Activated CD4-positive, alpha-beta memory T cell treated with anti-CD3 and anti-CD28 coated beads, Interleukin-2, amount 10 ng/mL, durations not matched to agents 7 days and 5 days (primary cell): ENCODE results near the gene CLCN4. TPM values are rescaled to one million over a fixed set of nuclear protein-coding genes. Genes with fewer than 3 reads are reported as not detected.

Source experiments
- CTCF ChIA-PET: fragments of 350-600 bp; sonication (Branson Sonifier 250); formaldehyde crosslinking; loops from one replicate; lab custom pipeline; 2021; ENCODE audit warnings: antibody characterized with exemption, inconsistent platforms; lab: Charles Lee
- POLR2A ChIA-PET: fragments of 350-600 bp; sonication (Branson Sonifier 250); formaldehyde crosslinking; loops from one replicate; lab custom pipeline; 2021; ENCODE audit warnings: antibody characterized with exemption; lab: Charles Lee
- DNase-seq: peaks from one replicate; pipeline ENCODE4 v3.0.0-alpha.2; 2020
- H3K27ac Mint-ChIP-seq: one replicate; pipeline ENCODE4 v1.8.0; 2021; ENCODE audit warnings: mild to moderate bottlenecking, mixed read lengths
- H3K27me3 Mint-ChIP-seq: one replicate; pipeline ENCODE4 v1.8.0; 2021; ENCODE audit warnings: mixed read lengths
- H3K36me3 Mint-ChIP-seq: one replicate; pipeline ENCODE4 v1.8.0; 2021; ENCODE audit warnings: low read depth, mixed read lengths
- H3K4me1 Mint-ChIP-seq: one replicate; pipeline ENCODE4 v1.8.0; 2021; ENCODE audit warnings: mixed read lengths
- H3K4me3 Mint-ChIP-seq: one replicate; pipeline ENCODE4 v1.8.0; 2021; ENCODE audit warnings: mild to moderate bottlenecking, mixed read lengths
- H3K9me3 Mint-ChIP-seq: one replicate; pipeline ENCODE4 v1.8.0; 2021; ENCODE audit warnings: mixed read lengths
- total RNA-seq, 2 experiments: library from RNA; stranded (reverse); gene quantifications; one replicate each; pipeline ENCODE4 v1.2.3, GENCODE V29; 2021

The CLCN4 gene
- total RNA-seq, 2 experiments from 2014 or later, result not detected

DNA sequence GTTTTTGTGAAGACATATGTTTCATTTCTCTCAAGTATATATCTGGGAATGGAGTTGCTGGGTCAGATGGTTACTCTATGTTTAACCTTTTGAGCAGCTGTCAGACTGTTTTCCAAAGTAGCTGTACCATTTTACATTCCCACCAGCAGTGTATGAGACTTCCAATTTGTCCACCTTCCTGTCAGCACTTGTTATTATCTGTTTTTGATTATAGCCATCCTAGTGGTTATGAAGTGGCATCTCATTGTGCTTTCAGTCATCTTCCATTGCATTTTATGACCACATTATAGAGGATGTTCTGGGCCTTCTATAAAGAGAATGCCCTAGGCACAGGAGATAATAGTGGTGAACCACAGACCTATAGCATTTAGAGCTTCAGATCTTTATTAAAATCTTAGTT lies 39.2 kb downstream of the CLCN4 start:
- peaks cover 4% of the 10 kb centered on the region for H3K4me1 Mint-ChIP-seq
- H3K4me3 Mint-ChIP-seq, result no peak overlapping the region
- H3K27ac Mint-ChIP-seq, result no peak overlapping the region
- no peak for DNase-seq
- H3K27me3 Mint-ChIP-seq, result no peaks in the 10 kb centered on the region
- no peaks in the 10 kb centered on the region for H3K9me3 Mint-ChIP-seq
- CTCF ChIA-PET, result no interaction called here
- POLR2A ChIA-PET, result no interaction called here
- H3K36me3 Mint-ChIP-seq, result no peaks in the 10 kb centered on the region

DNA sequence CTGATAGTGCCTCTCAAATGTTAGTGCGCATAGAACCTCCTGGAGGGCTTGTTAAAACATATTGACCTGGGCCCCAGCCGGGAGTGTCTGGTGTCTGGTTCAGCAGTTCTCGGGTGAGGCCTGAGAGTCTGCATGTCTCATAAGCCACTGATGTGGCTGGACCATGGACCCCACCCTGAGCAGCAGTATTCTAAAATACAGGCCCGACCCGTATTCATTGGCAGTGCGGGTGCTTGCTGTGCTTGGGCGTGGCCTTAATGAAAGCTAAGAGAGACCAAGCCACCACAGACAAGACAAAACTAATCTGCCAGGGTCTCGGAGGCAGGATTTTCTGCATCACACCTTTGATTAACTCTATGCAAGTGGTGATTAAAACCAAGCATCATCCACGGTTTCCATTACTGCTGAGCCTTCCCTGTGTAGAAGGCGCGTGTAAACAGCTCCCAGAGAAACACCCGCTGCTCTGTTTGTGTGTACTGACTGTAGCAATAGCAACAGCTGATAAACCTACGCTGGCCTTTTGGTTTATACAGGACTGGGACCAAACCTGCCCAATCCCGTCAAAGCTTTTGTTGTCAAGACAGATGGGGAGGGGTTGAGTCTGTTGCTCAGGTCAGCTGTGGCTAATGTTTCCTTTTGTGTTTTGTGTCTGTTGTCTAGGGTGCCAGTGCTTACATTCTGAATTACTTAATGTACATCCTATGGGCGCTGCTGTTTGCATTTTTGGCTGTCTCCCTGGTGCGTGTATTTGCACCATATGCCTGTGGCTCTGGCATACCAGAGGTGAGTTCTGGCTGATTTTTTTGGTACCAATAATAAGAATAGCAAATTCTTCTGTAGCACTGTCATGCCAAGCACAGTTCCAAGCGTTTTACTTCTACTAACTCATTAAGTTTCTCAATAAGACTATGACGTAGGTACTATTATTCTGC lies 40.8 kb downstream of the CLCN4 start:
- ChIA-PET POLR2A (no interaction called here), CTCF (interaction anchor here (0.6 kb wide), 1 partner anchor 13 kb away, joined by 5 read pairs; no protein-coding TSS in a partner anchor)
- Mint-ChIP-seq H3K27me3 (no peaks in the 10 kb centered on the region), H3K36me3 (no peaks in the 10 kb centered on the region), H3K4me3 (no peak overlapping the region), H3K27ac (no peak overlapping the region), H3K9me3 (no peaks in the 10 kb centered on the region), H3K4me1 (peaks cover 4% of the 10 kb centered on the region)
- DNase-seq, result no peak

DNA sequence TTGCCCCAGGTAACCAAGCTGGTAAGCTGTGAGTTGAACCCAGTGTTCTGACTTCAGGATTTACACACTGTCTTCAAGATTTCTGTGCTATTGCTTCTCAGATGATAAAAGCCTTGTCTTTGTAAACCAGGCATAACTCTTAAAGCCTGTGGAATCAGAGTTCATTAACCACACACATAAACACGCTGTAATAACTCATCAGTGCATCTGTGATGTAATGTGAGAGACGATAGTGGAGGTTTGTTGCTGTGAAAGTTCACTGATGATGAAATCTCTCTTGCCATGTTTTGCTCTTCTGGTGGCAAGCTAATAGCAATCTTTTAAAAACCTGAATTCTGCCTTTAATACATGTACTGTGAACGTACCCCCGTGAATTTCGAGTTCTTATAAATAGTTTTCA lies 41.5 kb downstream of the CLCN4 start:
- H3K36me3 Mint-ChIP-seq, result no peaks in the 10 kb centered on the region
- H3K27me3 Mint-ChIP-seq, result no peaks in the 10 kb centered on the region
- H3K27ac Mint-ChIP-seq, result no peak overlapping the region
- CTCF ChIA-PET, result no interaction called here
- H3K9me3 Mint-ChIP-seq, result no peaks in the 10 kb centered on the region
- H3K4me3 Mint-ChIP-seq, result no peak overlapping the region
- POLR2A ChIA-PET, result no interaction called here
- H3K4me1 Mint-ChIP-seq, result peaks cover 4% of the 10 kb centered on the region
- DNase-seq, result no peak

DNA sequence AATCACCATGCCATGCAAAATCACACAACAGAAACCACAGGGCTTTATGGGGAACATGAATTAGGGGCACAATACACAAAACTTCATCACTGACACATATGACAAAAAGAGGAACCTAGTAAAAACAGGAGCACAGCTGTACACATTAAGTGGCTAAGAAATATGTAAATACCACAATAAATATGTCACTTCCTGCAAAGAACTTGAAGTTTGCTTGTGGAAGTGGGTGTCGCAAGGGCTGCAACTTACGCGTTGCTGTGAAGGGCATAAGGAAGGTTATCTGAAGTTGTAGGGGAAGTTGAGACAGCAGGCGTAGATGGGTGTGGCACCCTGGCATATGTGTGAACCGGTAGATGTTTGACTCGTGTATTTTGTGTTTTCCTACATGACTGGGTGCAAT lies 42.4 kb downstream of the CLCN4 start:
- Mint-ChIP-seq H3K4me3 (no peak overlapping the region), H3K9me3 (no peaks in the 10 kb centered on the region), H3K27ac (no peak overlapping the region), H3K4me1 (peaks cover 4% of the 10 kb centered on the region), H3K27me3 (no peaks in the 10 kb centered on the region), H3K36me3 (no peaks in the 10 kb centered on the region)
- no peak for DNase-seq
- ChIA-PET CTCF (no interaction called here), POLR2A (no interaction called here)

DNA sequence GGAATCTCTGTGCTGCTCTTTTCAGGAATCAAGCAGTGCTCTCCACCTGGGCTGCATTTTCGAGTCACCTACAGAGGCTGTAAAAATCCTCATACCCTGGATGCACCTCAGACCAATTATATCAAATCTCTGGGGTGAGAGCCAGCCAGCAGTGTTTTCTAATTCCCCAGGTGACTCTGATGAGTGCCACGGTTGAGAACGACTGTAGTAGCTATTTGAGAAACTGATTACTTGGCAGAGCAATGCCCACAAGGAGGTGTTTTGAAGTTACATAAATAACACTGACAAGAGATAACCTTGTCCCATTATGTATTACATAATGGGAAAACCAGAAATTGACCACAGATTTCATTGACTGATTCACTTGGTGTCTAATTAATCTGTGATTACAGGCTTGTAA lies 46.8 kb downstream of the CLCN4 start:
- Mint-ChIP-seq H3K4me3 (no peak overlapping the region), H3K27ac (no peak overlapping the region), H3K9me3 (no peaks in the 10 kb centered on the region), H3K36me3 (no peaks in the 10 kb centered on the region), H3K4me1 (peaks cover 4% of the 10 kb centered on the region), H3K27me3 (peaks cover 1% of the 10 kb centered on the region)
- POLR2A ChIA-PET, result no interaction called here
- CTCF ChIA-PET, result no interaction called here
- no peak for DNase-seq

DNA sequence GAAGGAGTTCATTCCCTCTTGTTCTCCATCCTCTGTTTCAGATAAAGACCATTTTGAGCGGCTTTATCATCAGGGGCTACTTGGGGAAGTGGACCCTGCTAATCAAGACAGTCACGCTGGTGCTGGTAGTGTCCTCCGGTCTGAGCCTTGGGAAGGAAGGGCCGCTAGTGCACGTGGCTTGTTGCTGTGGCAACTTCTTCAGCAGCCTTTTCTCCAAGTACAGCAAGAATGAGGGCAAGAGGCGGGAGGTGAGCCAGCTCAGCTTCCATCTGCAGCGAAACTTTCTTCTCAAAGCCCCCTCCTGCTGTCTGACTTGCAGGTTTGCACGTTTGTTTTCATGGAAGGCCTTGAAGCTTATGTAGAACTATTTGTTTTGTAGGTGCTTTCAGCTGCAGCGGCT lies 49.5 kb downstream of the CLCN4 start:
- no peaks in the 10 kb centered on the region for H3K36me3 Mint-ChIP-seq
- H3K4me1 Mint-ChIP-seq, result no peaks in the 10 kb centered on the region
- H3K27ac Mint-ChIP-seq, result no peak overlapping the region
- DNase-seq, result no peak
- H3K9me3 Mint-ChIP-seq, result no peaks in the 10 kb centered on the region
- CTCF ChIA-PET, result no interaction called here
- POLR2A ChIA-PET, result no interaction called here
- no peak overlapping the region for H3K4me3 Mint-ChIP-seq
- H3K27me3 Mint-ChIP-seq, result peaks cover 1% of the 10 kb centered on the region

DNA sequence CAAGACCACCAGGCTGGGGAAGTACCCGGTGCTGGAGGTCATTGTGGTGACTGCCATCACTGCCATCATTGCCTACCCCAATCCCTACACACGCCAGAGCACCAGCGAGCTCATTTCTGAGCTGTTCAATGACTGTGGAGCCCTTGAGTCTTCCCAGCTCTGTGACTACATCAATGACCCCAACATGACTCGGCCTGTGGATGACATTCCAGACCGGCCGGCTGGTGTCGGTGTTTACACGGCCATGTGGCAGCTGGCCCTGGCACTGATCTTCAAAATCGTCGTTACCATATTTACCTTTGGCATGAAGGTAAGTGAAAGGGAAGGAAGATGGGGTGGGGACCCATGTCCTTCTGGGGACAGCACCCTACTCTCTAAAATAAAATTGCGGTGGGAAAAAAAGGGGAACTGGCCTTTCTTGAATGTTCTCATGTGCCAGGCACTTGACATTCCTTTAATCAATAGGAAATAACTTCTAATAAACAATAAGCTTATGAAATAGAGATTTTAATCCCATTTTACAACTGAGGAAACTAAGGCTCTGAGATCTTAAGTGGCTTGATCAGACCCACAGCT lies 51.6 kb downstream of the CLCN4 start:
- H3K4me1 Mint-ChIP-seq, result no peaks in the 10 kb centered on the region
- DNase-seq, result no peak
- H3K9me3 Mint-ChIP-seq, result no peaks in the 10 kb centered on the region
- no peak overlapping the region for H3K27ac Mint-ChIP-seq
- peaks cover 1% of the 10 kb centered on the region for H3K27me3 Mint-ChIP-seq
- ChIA-PET CTCF (interaction anchor here (2.0 kb wide), 1 partner anchor 18 kb away, joined by 6 read pairs; no protein-coding TSS in a partner anchor), POLR2A (no interaction called here)
- no peaks in the 10 kb centered on the region for H3K36me3 Mint-ChIP-seq
- no peak overlapping the region for H3K4me3 Mint-ChIP-seq

DNA sequence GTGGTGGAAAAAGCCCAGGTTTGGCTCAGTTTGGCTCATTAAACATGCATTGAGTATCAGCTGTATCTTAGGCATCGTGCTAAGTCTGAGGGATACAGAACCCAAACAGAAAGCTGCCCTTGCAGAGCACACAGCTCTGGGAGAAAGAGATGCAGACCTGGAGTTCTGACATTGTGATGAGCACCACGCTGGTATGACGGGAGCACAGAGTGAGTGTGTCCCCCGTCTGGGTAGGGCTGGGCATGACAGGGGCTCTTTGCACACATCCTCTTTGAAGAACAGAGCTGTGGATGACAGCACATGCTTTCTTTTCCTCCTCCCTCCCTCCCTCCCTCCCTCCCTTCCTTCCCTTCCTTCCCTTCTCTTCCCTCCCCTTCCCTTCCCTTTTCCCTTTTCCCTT lies 52.2 kb downstream of the CLCN4 start:
- Mint-ChIP-seq H3K27ac (no peak overlapping the region), H3K27me3 (peaks cover 1% of the 10 kb centered on the region), H3K9me3 (no peaks in the 10 kb centered on the region), H3K36me3 (no peaks in the 10 kb centered on the region), H3K4me3 (no peak overlapping the region), H3K4me1 (no peaks in the 10 kb centered on the region)
- CTCF ChIA-PET, result interaction anchor here (2.0 kb wide), 1 partner anchor 18 kb away, joined by 6 read pairs; no protein-coding TSS in a partner anchor
- POLR2A ChIA-PET, result no interaction called here
- DNase-seq, result no peak

DNA sequence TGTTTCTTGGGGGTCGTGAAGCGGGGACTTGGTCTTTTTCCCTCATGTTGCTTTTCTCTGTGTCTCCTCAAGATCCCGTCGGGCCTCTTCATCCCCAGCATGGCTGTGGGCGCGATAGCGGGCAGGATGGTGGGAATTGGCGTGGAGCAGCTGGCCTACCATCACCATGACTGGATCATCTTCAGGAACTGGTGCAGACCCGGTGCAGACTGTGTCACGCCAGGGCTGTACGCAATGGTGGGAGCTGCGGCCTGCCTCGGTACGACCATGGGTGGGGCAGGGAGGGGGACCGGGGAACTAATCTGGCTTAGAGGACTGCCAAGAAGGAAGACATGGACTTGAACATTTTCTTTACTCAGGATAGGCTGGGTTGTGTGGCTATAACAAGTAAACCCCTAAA lies 55.6 kb downstream of the CLCN4 start:
- CTCF ChIA-PET, result no interaction called here
- no peaks in the 10 kb centered on the region for H3K27me3 Mint-ChIP-seq
- POLR2A ChIA-PET, result no interaction called here
- no peaks in the 10 kb centered on the region for H3K36me3 Mint-ChIP-seq
- H3K4me1 Mint-ChIP-seq, result no peaks in the 10 kb centered on the region
- no peaks in the 10 kb centered on the region for H3K9me3 Mint-ChIP-seq
- H3K4me3 Mint-ChIP-seq, result no peak overlapping the region
- DNase-seq, result no peak
- H3K27ac Mint-ChIP-seq, result no peak overlapping the region

DNA sequence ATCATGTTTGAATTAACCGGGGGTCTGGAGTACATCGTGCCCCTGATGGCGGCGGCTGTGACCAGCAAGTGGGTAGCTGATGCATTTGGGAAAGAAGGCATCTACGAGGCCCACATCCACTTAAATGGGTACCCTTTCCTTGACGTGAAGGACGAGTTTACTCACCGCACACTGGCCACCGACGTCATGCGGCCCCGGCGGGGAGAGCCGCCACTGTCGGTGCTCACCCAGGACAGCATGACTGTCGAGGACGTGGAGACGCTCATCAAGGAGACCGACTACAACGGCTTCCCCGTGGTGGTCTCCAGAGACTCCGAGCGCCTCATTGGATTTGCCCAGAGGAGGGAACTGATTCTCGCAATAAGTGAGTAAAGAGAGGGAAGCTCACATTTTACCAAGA lies 56.9 kb downstream of the CLCN4 start:
- Mint-ChIP-seq H3K36me3 (no peaks in the 10 kb centered on the region), H3K9me3 (no peaks in the 10 kb centered on the region), H3K4me1 (no peaks in the 10 kb centered on the region), H3K27me3 (no peaks in the 10 kb centered on the region), H3K4me3 (no peak overlapping the region), H3K27ac (no peak overlapping the region)
- no peak for DNase-seq
- ChIA-PET POLR2A (no interaction called here), CTCF (no interaction called here)

DNA sequence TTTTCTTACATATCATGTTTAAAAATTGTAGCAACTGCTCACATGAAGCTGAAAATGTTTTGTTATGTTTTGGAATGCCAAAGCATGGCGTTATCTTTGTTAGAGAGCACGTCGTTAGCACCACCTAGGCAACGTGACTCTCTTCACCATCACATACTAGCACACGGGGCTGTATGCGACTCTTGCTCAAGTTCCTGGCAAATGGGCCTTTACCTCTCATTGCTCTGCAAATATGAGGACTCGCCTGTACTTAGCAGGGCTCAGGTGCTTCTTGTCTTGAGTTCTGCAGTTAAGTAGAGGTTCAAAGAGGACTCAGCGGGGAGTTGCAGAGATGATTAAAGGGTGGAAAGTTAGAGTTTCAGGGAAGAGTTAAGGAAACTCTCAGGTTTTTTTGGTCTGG lies 59.4 kb downstream of the CLCN4 start:
- H3K4me3 Mint-ChIP-seq, result no peak overlapping the region
- H3K27me3 Mint-ChIP-seq, result no peaks in the 10 kb centered on the region
- H3K9me3 Mint-ChIP-seq, result no peaks in the 10 kb centered on the region
- no peak for DNase-seq
- ChIA-PET POLR2A (no interaction called here), CTCF (no interaction called here)
- H3K27ac Mint-ChIP-seq, result no peak overlapping the region
- no peaks in the 10 kb centered on the region for H3K36me3 Mint-ChIP-seq
- no peaks in the 10 kb centered on the region for H3K4me1 Mint-ChIP-seq

DNA sequence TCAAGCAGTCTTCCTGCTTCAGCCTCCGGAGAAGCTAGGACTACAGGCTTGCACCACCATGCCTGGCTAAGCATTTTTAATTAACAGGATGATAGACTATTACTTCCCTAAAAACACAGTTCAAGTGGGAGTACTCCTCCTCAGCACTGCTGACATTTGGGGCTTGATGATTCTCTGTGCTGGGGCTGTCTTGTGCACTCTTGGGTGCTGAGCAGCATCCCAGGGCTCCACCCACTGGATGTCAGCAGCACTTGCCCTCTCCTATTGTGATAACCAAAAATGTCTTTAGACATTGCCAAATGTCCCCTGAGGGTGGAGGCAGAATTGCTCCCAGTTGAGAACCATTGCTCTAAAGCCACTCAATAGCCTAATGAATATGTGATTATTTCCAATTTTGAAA lies 60.4 kb downstream of the CLCN4 start:
- no peaks in the 10 kb centered on the region for H3K27me3 Mint-ChIP-seq
- no peak overlapping the region for H3K27ac Mint-ChIP-seq

DNA sequence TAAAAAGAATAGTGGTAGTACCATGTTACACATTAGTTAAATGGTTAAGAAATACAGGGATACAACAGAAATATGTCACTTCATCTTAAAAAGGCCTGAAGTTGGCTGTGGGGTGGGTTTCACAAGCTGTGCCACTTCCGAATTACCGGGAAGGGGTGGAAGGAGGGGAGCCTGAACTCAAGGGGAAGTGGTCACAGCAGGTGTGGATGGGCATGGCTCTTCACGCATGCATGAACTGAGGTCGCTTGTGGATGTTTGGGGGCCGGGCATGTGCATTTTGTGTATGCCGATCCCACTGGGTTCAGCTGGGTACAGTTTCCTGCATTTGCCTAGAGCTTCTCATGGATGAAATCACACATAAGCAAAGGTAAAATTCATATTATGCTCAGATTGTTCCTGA lies 64.9 kb downstream of the CLCN4 start:
- H3K9me3 Mint-ChIP-seq, result no peaks in the 10 kb centered on the region
- H3K27ac Mint-ChIP-seq, result no peak overlapping the region
- H3K4me1 Mint-ChIP-seq, result no peaks in the 10 kb centered on the region
- CTCF ChIA-PET, result no interaction called here
- no peak overlapping the region for H3K4me3 Mint-ChIP-seq
- H3K36me3 Mint-ChIP-seq, result no peaks in the 10 kb centered on the region
- POLR2A ChIA-PET, result no interaction called here
- H3K27me3 Mint-ChIP-seq, result no peaks in the 10 kb centered on the region
- no peak for DNase-seq

More for the DNA sequence above, 60.4 kb downstream of the CLCN4 start:
- Mint-ChIP-seq H3K4me3 (no peak overlapping the region), H3K36me3 (no peaks in the 10 kb centered on the region), H3K4me1 (no peaks in the 10 kb centered on the region), H3K9me3 (no peaks in the 10 kb centered on the region)
- DNase-seq, result no peak
- ChIA-PET CTCF (interaction anchor here (2.1 kb wide), 1 partner anchor 27 kb away, joined by 4 read pairs; no protein-coding TSS in a partner anchor), POLR2A (no interaction called here)
